ENCODE data around the gene SMAD7.

DNA sequence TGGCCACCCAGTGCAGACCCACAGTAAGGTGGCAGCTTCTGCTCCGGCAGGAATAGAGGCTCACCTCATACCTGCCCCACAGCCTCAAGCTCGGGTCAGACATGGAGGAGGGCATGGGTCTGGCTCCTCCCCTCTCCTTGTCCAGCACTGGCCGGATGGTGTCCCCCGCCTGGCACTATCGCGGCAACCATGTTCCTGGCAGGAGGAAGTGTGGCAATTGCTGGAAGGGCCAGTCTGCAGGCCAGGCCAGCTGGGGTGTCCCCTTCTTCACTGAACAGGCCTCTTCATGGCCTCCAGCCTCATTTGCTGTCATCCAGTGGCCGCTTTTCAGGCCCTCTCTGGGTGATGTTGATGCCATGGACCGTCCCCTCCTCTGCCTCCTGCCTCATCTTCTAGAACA is 41.4 kb upstream of the SMAD7 start:
- TF ChIP-seq, protein P1, sequence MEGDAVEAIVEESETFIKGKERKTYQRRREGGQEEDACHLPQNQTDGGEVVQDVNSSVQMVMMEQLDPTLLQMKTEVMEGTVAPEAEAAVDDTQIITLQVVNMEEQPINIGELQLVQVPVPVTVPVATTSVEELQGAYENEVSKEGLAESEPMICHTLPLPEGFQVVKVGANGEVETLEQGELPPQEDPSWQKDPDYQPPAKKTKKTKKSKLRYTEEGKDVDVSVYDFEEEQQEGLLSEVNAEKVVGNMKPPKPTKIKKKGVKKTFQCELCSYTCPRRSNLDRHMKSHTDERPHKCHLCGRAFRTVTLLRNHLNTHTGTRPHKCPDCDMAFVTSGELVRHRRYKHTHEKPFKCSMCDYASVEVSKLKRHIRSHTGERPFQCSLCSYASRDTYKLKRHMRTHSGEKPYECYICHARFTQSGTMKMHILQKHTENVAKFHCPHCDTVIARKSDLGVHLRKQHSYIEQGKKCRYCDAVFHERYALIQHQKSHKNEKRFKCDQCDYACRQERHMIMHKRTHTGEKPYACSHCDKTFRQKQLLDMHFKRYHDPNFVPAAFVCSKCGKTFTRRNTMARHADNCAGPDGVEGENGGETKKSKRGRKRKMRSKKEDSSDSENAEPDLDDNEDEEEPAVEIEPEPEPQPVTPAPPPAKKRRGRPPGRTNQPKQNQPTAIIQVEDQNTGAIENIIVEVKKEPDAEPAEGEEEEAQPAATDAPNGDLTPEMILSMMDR (conservative IDR thresholded peaks at IDR 0.05 in 1 of 2, IDR thresholded peaks at IDR 0.05 in 1 of 2; ENCODE audit: low read depth in 1 of 2, low read length in 2 of 2): no peak
- no peak for TF ChIP-seq EZH2 (IDR thresholded peaks at IDR 0.05; ENCODE audit: low read length, missing control alignments)

Data from fibroblast of lung (primary cell).